ENCODE data around the gene CDK2AP2. TPM values are rescaled to one million over a fixed set of nuclear protein-coding genes. Genes with fewer than 3 reads are reported as not detected.

Gene CDK2AP2
- total and polyA plus RNA-seq, 10 of the 15 experiments (the other 5 are each of a cell fraction or from before 2014, with no cell fraction given), result 8.0 to 177 (median 40.9) TPM

DNA sequence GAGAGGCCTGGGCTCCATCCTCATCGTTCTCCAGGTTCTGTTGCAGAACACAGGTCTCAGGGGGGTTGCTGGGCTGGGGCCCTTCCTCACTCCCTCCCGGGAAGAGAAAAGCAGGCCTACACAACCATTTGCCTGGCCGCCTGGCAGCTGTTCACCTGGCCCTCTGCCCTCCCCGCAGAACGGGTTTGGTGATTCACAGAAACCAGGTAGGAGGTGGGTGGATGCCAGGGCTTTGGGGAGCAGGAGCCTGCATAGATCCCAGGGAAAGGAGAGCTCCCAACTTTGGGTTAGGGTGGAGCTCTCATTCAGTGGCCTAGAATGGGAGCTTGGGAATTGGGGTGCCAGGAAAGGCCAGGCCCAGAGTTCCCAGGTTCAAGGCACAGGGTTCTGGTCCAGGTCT, 39.9 kb downstream of the CDK2AP2 start:
- ChIA-PET POLR2A (interaction anchor here (0.6 to 8.1 kb wide), 19 partner anchors 9 to 680 kb away, joined by 3 to 78 read pairs (median 6); partner anchors contain the start of genes AIP, PITPNM1, PPP1CA and PTPRCAP), CTCF (interaction anchor here (0.7 to 5.1 kb wide), 15 partner anchors 9 to 180 kb away, joined by 3 to 36 read pairs (median 4); partner anchors contain the start of genes PITPNM1 and PPP1CA), SMC1A (ENCODE audit: uncharacterized antibody, unreplicated experiment) (interaction anchor here (0.9 to 5.2 kb wide), 12 partner anchors 8 to 147 kb away, joined by 3 to 46 read pairs (median 6); partner anchors contain the start of genes AIP, PITPNM1, PPP1CA and TBC1D10C), RAD21 (ENCODE audit: unreplicated experiment) (interaction anchor here (0.8 to 5.5 kb wide), 16 partner anchors 18 to 122 kb away, joined by 3 to 72 read pairs (median 5); partner anchors contain the start of genes AIP, CDK2AP2, PITPNM1 and POLD4)
- Histone ChIP-seq H3K79me2 (ENCODE audit: control insufficient read depth, insufficient read depth, low read length) (peaks cover 14% of the 10 kb centered on the region), H2AFZ (ENCODE audit: control insufficient read depth, low read depth, low read length) (no peak overlapping the region), H3K9me3 (replicated peaks; ENCODE audit: control insufficient read depth, insufficient read depth, low read length) (no peaks in the 10 kb centered on the region), H3K4me1 (ENCODE audit: control insufficient read depth, insufficient read depth, low read length) (peaks cover 37% of the 10 kb centered on the region), H3K4me3 (peak overlapping the region; percentile 86), H3K36me3 (ENCODE audit: control insufficient read depth in 2 of 2, insufficient read depth in 2 of 2, low read length in 1 of 2) (no peaks in the 10 kb centered on the region; a peak in 1 of 4 replicates), H4K20me1 (ENCODE audit: control insufficient read depth, insufficient read depth) (no peaks in the 10 kb centered on the region), H3K27me3 (replicated peaks in 1 of 2; ENCODE audit: control insufficient read depth in 2 of 2, insufficient read depth in 2 of 2, low read length in 1 of 2) (no peaks in the 10 kb centered on the region), H3K9ac (ENCODE audit: control insufficient read depth, insufficient read depth, low read length) (peak overlapping the region; percentile 85), H3K27ac (ENCODE audit: control insufficient read depth, insufficient read depth) (peak overlapping the region; percentile 78), H3K4me2 (ENCODE audit: control insufficient read depth, insufficient read depth) (peak overlapping the region; percentile 98)
- ATAC-seq (no peak), FAIRE-seq (no peak), DNase-seq (ENCODE audit: low read depth, low spot score) (no peak)
- BruUV-seq (replicated peaks), result no TSS peak
- no peak for TF ChIP-seq POLR2AphosphoS5 (IDR thresholded peaks at IDR 0.05; ENCODE audit: low read length)
- WGBS (ENCODE audit: insufficient coverage, insufficient replicate concordance, low lambda C conversion rate, missing lambda C conversion rate), result 7% methylated on average over 5 of the region's 5 CpGs
- in situ Hi-C loops (cut with MboI), result no loop called here
- intact Hi-C loops (cut with micrococcal nuclease; ENCODE audit: unreplicated experiment), result loop anchor here (2.0 kb wide), 2 partner anchors 31 to 67 kb away; partner anchors contain the start of genes PPP1CA and PTPRCAP

DNA sequence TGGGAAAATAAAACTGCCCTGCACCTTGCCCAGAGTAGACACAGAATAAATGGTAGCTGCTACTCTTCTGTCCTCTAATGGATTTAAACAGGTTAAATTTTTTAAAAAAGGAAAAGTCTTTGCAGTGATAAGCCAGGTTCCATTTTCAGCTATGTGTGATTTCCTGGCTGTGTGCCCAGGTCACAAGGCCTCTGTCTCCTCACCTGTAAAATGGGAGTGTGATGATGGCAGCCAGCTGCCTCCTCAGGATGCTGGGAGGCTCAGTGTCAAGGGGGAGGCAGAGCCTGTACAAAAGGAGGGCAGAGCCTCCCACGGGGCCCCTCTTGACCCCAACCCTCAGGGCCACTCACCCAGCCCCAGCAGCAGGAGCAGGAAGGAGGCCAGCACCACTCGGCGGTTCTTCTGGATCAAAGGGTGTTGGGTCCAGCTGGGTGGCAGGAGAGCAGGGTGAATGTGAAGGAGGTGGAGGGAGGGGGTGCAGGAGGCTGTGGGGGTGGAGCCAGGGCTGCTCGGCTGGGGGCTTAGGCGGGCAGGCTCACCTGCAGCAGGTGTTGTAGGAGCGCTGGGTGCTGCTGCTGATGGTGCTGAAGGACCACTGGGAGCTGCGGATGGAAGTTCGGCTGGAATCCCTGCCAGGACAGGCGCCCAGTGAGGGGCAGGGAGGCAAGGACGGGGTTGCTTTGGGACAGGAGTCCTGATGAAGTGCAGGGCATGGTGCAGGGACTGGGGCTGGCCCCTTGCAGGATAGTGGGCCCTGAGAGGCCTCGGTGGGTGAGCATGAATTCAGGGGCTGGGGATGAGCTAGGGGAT, 40.8 kb downstream of the CDK2AP2 start:
- DNase-seq (ENCODE audit: low read depth, low spot score), result no peak
- Histone ChIP-seq H3K79me2 (ENCODE audit: control insufficient read depth, insufficient read depth, low read length) (peaks cover 14% of the 10 kb centered on the region), H3K27ac (ENCODE audit: control insufficient read depth, insufficient read depth) (no peak overlapping the region), H3K4me1 (ENCODE audit: control insufficient read depth, insufficient read depth, low read length) (peaks cover 37% of the 10 kb centered on the region), H3K4me3 (no peak overlapping the region), H3K36me3 (ENCODE audit: control insufficient read depth in 2 of 2, insufficient read depth in 2 of 2, low read length in 1 of 2) (no peaks in the 10 kb centered on the region; a peak in 1 of 4 replicates), H3K9me3 (replicated peaks; ENCODE audit: control insufficient read depth, insufficient read depth, low read length) (no peaks in the 10 kb centered on the region), H3K9ac (ENCODE audit: control insufficient read depth, insufficient read depth, low read length) (no peak overlapping the region), H3K4me2 (ENCODE audit: control insufficient read depth, insufficient read depth) (peak overlapping the region; percentile 98; the same call in 1 of the 2 replicates), H3K27me3 (replicated peaks in 1 of 2; ENCODE audit: control insufficient read depth in 2 of 2, insufficient read depth in 2 of 2, low read length in 1 of 2) (no peaks in the 10 kb centered on the region), H4K20me1 (ENCODE audit: control insufficient read depth, insufficient read depth) (no peaks in the 10 kb centered on the region), H2AFZ (ENCODE audit: control insufficient read depth, low read depth, low read length) (no peak overlapping the region)
- CTCF ChIA-PET, result interaction anchor here (0.7 to 5.1 kb wide), 7 partner anchors 13 to 86 kb away, joined by 3 to 36 read pairs (median 4); partner anchors contain the start of genes PITPNM1 and PPP1CA
- intact Hi-C loops (cut with micrococcal nuclease; ENCODE audit: unreplicated experiment) (no loop called here), in situ Hi-C loops (cut with MboI) (no loop called here)
- POLR2A ChIA-PET, result interaction anchor here (0.6 to 8.1 kb wide), 11 partner anchors 8 to 317 kb away, joined by 3 to 78 read pairs (median 7); partner anchors contain the start of genes AIP, PPP1CA, PTPRCAP and RAD9A
- TF ChIP-seq SMARCA5 (IDR thresholded peaks at IDR 0.05) (0 out of 2 replicates have a peak, but pooled peaks have one; percentile 38), POLR2A (IDR thresholded peaks at IDR 0.05; ENCODE audit: low read depth, low read length) (peak; percentile 50), MEF2A (IDR thresholded peaks at IDR 0.05; ENCODE audit: insufficient read depth, low read depth, low read length) (no peak), YBX1 (IDR thresholded peaks at IDR 0.05) (no peak)
- RAD21 ChIA-PET (ENCODE audit: unreplicated experiment), result interaction anchor here (1.1 to 5.5 kb wide), 12 partner anchors 19 to 121 kb away, joined by 3 to 72 read pairs (median 7); partner anchors contain the start of genes AIP, CDK2AP2, PPP1CA and PTPRCAP
- WGBS (ENCODE audit: insufficient coverage, insufficient replicate concordance, low lambda C conversion rate, missing lambda C conversion rate), result 79% methylated on average over 8 of the region's 11 CpGs
- no peak for ATAC-seq
- FAIRE-seq, result no peak
- BruUV-seq (replicated peaks), result TSS peak; percentile 50
- SMC1A ChIA-PET (ENCODE audit: uncharacterized antibody, unreplicated experiment), result interaction anchor here (1.2 to 5.2 kb wide), 4 partner anchors 18 to 116 kb away, joined by 4 to 46 read pairs (median 30); partner anchors contain the start of genes AIP, PPP1CA, PTPRCAP and TBC1D10C

Measured in GM12878 (cell line).